HTR-8/SVneo (cell line): ENCODE results near the gene TTLL10.

Experiments used
- DNase-seq: peaks from one replicate; pipeline ENCODE4 v3.0.0; 2011; ENCODE audit warnings: low spot score, mixed read lengths; ENCODE audit not compliant: insufficient read length
- FAIRE-seq: peaks from 2 replicates; lab custom pipeline; 2011; peaks lifted over from hg19 to GRCh38; lab: Jason Lieb, UNC

TTLL10 gene

DNA sequence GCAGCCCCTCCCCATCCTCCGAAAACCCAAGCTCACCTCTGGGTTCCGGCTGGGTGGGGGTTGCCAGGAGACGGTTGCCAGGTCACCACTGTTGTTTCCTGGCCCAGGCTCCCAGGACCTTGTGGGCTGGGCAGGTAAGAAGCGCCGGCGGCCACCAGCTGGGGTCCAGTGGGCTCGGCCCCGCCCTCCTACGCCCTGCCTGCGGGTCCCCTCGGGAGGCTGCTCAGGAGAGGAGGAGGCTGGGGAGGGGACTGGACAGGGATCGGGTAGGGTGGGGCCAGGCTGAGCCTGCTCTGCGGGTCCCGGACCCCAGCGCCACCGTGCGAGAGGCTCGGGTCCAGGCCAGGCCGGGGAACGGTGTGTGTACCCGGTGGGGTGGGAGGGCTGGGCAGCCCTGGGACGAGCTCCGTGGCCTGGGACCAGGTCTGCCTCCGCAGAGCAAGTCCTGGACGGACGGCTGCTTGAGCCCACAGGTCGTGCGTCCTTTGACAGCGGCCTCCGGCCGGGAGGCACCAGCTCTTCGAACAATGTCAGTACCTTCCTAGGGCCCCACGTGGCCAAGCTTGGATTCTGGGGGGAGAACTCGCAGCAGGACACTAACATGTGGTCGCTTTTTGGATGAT, at the start of gene TTLL10:
TSS of gene TTLL10 (plus strand) at position 88 of the 623 bp plus-strand sequence. CDS start 5,336 bp downstream, outside the sequence.
- FAIRE-seq, result no peak

DNA sequence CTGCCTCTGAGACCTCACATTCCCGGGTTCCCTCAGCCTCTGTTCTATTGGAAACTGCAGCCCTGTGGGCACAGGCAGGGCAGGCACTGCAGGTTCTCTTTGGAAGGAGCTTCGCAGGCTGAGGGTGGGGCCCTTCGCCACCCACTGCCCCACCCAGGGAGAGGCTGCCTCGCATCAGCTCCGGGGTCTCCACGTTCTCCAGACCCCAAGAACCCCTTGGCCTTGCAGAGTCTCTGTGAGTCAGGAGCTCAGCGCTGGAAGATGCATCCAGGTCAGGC, 49.2 kb upstream of the TTLL10 start:
- DNase-seq (no peak), FAIRE-seq (no peak)

More for the DNA sequence above, at the start of gene TTLL10:
- no peak for DNase-seq

GRCh38 chr1:1124786-1125642, 48.7 kb upstream of the TTLL10 start:
- DNase-seq (no peak), FAIRE-seq (no peak)

- FAIRE-seq (no peak), DNase-seq (no peak)
Observed at GRCh38 chr1:1125945-1126344, 47.7 kb upstream of the TTLL10 start.

- FAIRE-seq, result no peak
- no peak for DNase-seq
Observed at GRCh38 chr1:1127551-1128451, 45.9 kb upstream of the TTLL10 start.

GRCh38 chr1:1128454-1129139, 45.1 kb upstream of the TTLL10 start:
- FAIRE-seq (no peak), DNase-seq (no peak)

DNA sequence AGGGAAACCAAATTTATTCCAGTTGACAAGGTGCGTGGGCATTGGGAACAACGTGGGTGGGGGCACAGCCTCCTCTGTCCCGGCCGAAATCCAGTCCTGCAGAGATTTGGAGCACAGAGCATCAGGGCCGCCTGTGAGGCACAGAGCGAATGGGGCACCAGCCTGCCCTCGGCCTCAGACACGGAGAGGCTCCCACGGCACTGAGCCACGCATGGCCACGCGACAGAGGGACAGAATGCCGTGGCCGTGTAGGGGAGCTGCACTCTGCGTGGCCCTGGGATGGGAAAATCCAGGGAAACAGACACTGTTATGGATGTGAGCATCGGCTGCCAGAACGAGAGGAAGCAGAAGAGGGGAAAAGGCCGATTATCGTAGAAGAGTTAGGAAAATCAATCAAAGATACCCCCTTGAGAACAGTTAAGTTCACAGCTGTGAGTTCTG, 44.3 kb upstream of the TTLL10 start:
- FAIRE-seq (no peak), DNase-seq (no peak)

DNA sequence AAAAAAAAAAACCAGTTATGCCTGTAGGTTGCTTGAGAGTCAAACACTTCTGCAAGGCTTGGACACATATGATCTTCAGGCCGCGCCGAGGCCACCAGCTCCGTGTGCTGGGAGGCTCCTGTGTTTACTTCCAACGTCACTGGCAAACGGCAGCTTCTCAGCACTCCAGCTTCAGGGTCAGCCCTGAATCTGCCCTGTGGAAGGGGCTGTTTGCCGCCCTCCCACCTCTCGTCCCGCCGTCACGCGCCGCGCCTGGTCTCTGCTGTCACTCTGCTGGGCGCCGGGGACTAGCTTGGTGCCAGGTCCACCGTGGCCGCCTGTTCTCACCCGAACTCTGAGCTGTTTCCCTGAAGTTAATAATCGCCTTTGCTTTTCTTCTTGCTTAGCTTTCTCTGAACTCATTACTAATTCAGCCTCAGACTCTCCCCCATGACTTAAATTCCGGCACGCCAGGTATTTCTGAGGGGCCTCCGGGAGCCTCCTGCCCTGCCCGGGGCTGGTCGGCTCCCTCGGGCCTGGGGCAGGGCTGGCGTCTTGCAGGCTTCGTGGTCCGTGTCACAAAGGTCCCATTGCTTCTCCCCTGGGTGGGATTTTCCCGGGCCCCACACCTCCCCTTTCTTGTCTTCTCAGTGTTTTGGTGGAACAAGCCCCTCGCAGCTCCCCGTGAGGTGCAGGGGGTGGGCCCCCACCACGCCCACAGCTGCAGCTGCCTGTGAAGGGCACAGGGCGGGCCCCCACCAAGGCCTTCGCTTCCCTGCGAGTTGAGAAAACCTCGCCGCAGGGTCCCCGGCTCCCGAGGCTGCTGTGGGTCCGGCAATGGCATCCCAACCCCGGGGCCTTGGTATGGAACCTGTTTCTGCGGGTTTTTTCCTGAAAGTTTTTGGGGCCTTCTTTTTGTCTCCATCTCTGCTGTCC, 43.2 kb upstream of the TTLL10 start:
- DNase-seq (no peak), FAIRE-seq (no peak)

GRCh38 chr1:1132042-1132950, 41.4 kb upstream of the TTLL10 start:
- DNase-seq (no peak), FAIRE-seq (no peak)

DNA sequence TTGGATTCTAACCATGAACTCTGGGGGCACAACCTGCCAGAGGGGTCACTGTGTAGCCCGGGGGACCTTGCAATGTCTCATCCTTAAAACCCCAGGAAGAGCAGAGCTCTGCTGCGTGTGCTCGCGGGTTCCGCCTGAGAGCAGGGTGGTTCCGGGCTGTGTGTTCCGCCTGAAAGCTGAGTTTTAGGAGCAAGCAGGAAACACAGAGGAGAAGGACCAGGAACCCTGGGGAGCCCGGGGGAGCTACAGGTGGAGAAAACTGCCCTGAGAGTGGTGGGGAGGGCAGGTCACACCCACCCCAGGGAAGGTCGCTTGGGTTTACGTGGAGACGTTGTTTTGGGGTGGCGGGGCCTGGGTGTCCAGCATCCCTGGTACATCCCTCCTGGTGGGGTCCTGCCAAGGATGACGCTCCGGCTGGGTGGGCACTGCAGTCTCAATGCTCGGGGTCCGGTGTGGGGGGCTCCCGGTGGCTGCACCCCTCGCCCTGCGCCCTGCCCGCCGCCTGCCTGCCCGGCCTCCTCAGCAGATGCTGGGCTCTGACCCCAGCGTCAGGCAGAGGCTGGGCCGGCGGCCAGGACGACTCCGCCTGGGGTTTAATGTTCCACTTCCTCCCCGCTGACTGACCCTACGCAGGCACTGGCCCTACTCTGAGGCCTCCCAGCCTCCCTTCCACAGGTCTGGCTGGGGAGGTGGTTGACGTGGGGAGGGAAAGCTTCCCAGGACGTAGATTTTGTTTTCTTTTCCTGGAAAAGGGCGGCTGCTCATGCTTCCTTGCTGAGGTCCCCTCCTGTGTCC, 40.5 kb upstream of the TTLL10 start:
- DNase-seq (no peak), FAIRE-seq (no peak)

GRCh38 chr1:1134300-1134970, 39.2 kb upstream of the TTLL10 start:
- FAIRE-seq (no peak), DNase-seq (no peak)

GRCh38 chr1:1135339-1136136, 38.1 kb upstream of the TTLL10 start:
- FAIRE-seq, result no peak
- DNase-seq, result no peak

DNA sequence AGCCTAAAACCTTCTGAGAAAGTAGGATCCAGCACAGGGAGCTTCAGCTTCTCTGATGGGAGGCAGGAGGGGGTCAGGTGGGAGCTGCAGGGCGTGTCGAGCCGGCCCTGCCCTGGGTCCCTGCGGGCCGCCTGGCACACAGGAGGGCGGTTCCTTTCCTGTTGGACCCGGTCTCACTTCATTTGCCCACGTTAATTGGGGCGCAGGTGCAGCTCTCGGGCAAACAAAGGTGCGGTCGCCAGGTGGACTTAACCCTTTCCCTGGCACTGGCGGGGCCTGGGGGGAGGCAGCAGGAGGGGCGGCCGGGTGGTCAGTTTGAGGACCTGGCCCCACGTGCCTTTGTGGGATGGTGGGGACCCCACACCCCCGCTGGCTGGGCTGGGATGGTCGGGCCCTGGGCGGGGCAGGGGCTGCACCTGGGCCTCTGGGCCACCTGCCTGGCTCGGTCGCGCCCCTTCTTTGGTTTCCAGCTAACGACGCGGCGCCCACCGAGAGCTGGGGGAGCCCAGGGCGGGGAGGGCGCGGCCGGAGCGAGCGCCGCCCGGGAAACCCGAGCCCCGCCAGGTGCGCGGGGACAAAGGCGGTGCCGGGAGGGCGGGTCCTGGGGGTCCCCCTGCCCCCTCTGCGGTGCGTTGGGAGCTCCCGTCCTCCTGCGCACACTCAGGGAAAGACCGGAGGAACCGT, 37.0 kb upstream of the TTLL10 start:
- DNase-seq (no peak), FAIRE-seq (no peak)

- FAIRE-seq (no peak), DNase-seq (no peak)
Observed at GRCh38 chr1:1137256-1138045, 36.2 kb upstream of the TTLL10 start.

- DNase-seq (no peak), FAIRE-seq (no peak)
Observed at GRCh38 chr1:1140673-1141072, 33.0 kb upstream of the TTLL10 start.
